MM.1S (cell line): ENCODE results near the gene SHROOM3.

Experiments used
- CTCF ChIP-seq: fragments of 300-600 bp; sonication (generic); IDR thresholded peaks from 2 replicates; pipeline ENCODE4 v1.5.1; 2016; ENCODE audit warnings: antibody characterized with exemption, low read length, mixed read lengths
- EZH2 ChIP-seq: fragments of 300-600 bp; sonication (generic); optimal IDR thresholded peaks from 2 replicates; pipeline ENCODE3; 2017; ENCODE audit warnings: low read depth, mild to moderate bottlenecking, antibody characterized with exemption, low read length, mixed read lengths
- EZH2phosphoT487 ChIP-seq: fragments of 300-600 bp; sonication (generic); IDR thresholded peaks from 2 replicates; pipeline ENCODE4 v1.6.1; 2018; ENCODE audit warnings: antibody characterized with exemption, low read length

DNA sequence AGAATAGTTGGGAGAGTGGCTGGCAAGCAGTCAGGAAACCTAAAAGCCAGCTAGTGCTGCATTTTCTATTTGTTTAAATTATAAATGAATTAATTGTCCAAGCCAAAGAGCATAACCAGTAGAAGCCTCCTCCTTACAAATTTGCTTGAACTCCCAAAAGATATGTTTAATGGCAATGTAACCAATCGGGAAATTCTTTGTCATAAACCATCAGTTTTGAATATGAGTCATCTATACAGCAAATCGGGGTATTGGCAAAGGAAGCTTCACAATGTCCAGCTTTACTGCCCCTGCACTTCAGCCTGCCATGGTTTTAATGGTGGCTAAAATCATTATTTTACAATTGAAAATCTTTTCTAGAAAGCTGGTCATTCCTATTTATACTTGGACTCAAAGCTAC is 216.6 kb downstream of the SHROOM3 start:
- TF ChIP-seq CTCF = no peak
- TF ChIP-seq EZH2 = no peak
- no peak for TF ChIP-seq EZH2phosphoT487
